Spleen (tissue), 11 donors: Measurements from ENCODE around the gene C15orf39. TPM values are rescaled to one million over a fixed set of nuclear protein-coding genes. Genes with fewer than 3 reads are reported as not detected.

Source experiments
- DNase-seq: peaks from one replicate; pipeline ENCODE4 v3.0.0-alpha.2; 2020
- H3K27ac ChIP-seq, 8 donors: fragments of 200-600 bp; sonication (generic) in 7 of 8; 1 replicate in 4 of 8; 2 replicates in 4 of 8; pipeline versions ENCODE4 v1.5.0 to v1.8.0; 2016 to 2021; ENCODE audit warnings: inconsistent platforms in 4 of 8, mild to moderate bottlenecking in 4 of 8, moderate library complexity in 1 of 8
- H3K27me3 ChIP-seq, 7 donors: fragments of 200-600 bp; sonication (generic) in 6 of 7; replicated peaks in 1 of 7; 1 replicate in 4 of 7; 2 replicates in 3 of 7; pipeline versions ENCODE4 v1.5.0 to v1.8.0; 2016 to 2021; ENCODE audit warnings: inconsistent platforms in 3 of 7, mild to moderate bottlenecking in 1 of 7
- H3K36me3 ChIP-seq, 6 donors: fragments of 200-600 bp; sonication (generic) in 5 of 6; 1 replicate in 4 of 6; 2 replicates in 2 of 6; pipeline versions ENCODE4 v1.5.0 to v1.8.0; 2016 to 2021; ENCODE audit warnings: inconsistent platforms in 2 of 6
- H3K4me1 ChIP-seq, 6 donors: fragments of 200-600 bp; sonication (generic) in 5 of 6; 1 replicate in 3 of 6; 2 replicates in 3 of 6; pipeline versions ENCODE4 v1.5.0 to v1.8.0; 2016 to 2021; ENCODE audit warnings: inconsistent platforms in 3 of 6
- H3K4me3 ChIP-seq, 8 donors: fragments of 200-600 bp; sonication (generic) in 7 of 8; 1 replicate in 4 of 8; 2 replicates in 4 of 8; pipeline versions ENCODE4 v1.5.0 to v1.8.0; 2016 to 2021; ENCODE audit warnings: inconsistent platforms in 4 of 8, mild to moderate bottlenecking in 4 of 8, moderate library complexity in 2 of 8
- H3K9me3 ChIP-seq, 8 donors: fragments of 200-600 bp; sonication (generic) in 7 of 8; 1 replicate in 4 of 8; 2 replicates in 4 of 8; pipeline versions ENCODE4 v1.5.0 to v1.8.0; 2016 to 2021; ENCODE audit warnings: inconsistent platforms in 4 of 8
- POLR2A ChIP-seq, 3 donors: fragments of 450-650 bp; IDR thresholded peaks; one replicate each; pipeline ENCODE4 v1.5.1; 2017; ENCODE audit warnings: antibody characterized with exemption in 3 of 3, mild to moderate bottlenecking in 1 of 3
- POLR2AphosphoS5 ChIP-seq, 3 donors: sonication (generic); formaldehyde crosslinking; IDR thresholded peaks; one replicate each; pipeline ENCODE4 v1.5.1; 2017; ENCODE audit warnings: antibody characterized with exemption in 3 of 3
- WGBS, 5 donors: extraction: QIAGEN DNeasy Blood & Tissue Kit in 3 of 5; methylation state at CpG; one replicate each; pipeline versions ENCODE4 v1.1.5 to v1.1.7; 2013 to 2018; 5-methylcytosine and 5-hydroxymethylcytosine counted together
- intact Hi-C: fragments of 100-400 bp; cut with DNase I; formaldehyde crosslinking; loops from one replicate; pipeline ENCODE4 v1.15.0; 2023; ENCODE audit warnings: low total_unique reads
- polyA plus RNA-seq, 3 donors: library from polyadenylated mRNA; stranded (reverse); fragments of 200-250 nt; gene quantifications; one replicate each; pipeline ENCODE4 v1.2.1, GENCODE V29; 2013
- total RNA-seq, 7 donors: library from RNA; depleted of rRNA in 3 of 7; stranded (reverse); fragments of >200 nt in 3 of 7; fragmentation: NEBNext Ultra II Directional in 4 of 7; extraction: Animal tissue kit (Norgen Biotek cat#: 25700) in 4 of 7; gene quantifications; one replicate each; pipeline versions ENCODE4 v1.1.0 to v1.2.1, GENCODE V29; 2016 to 2021
- TF ChIP-seq, protein P1 (sequence below), 11 experiments: fragments of 200-600 bp in 7 of 11; fragments of 450-650 bp in 4 of 11; sonication (generic) in 4 of 11; IDR thresholded peaks in 8 of 11; conservative IDR thresholded peaks in 3 of 11; 1 replicate in 7 of 11; 2 replicates in 4 of 11; pipeline versions ENCODE4 v1.4.0 to v1.8.0; 2016 to 2021; ENCODE audit warnings: antibody characterized with exemption in 11 of 11, inconsistent platforms in 4 of 11, mild to moderate bottlenecking in 1 of 11
- donor health status: healthy with polysubstance abuse.
- donor health status: DM: no; HTN: no; CAD: no; lungs with moderate emphysema.
- donor health status: DM: no; HTN: no; CAD: no.
- donor health status: Bipolar disorder and iron deficiency.
- donor health status: healthy.
- donor health status: DM: no; HTN: no; CAD: no.
- donor health status: DM: yes; HTN: yes; CAD: no.

The C15orf39 gene
- total and polyA plus RNA-seq, 10 donors, result 6.9 to 70.2 (median 58.4) TPM

DNA sequence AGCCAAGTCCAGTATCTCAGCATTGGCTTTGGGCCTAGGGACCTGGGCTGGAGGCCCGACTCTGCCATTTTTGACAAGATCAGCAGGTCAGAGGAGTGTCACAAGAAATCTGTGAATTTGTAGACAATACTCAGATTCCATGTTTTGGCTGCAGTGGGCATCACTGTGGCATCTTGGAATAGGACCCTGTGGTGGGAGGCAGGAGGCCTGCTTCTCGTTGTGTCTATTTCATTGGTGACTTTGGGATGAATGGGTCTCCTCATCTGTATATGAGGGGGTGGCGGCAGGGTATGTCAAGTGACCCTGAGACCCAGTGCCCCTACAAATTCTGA, 3.3 kb downstream of the C15orf39 start:
- Histone ChIP-seq H3K4me1 (peaks cover 36 to 93% (median 69%) of the 10 kb centered on the region in 6 donors), H3K4me3 (peak overlapping the region in 3 of 8 donors; percentile 89 to 98 (median 95)), H3K9me3 (no peaks in the 10 kb centered on the region), H3K27ac (peak overlapping the region in 3 of 8 donors; percentile 96 to 97 (median 97)), H3K36me3 (peaks cover 6 to 50% (median 45%) of the 10 kb centered on the region in 6 donors), H3K27me3 (no peaks in the 10 kb centered on the region)
- intact Hi-C loops, result loop anchor here (10.0 kb wide), 1 partner anchor 430 kb away; no protein-coding TSS in a partner anchor
- no peak for TF ChIP-seq POLR2A (IDR thresholded peaks at IDR 0.05)
- TF ChIP-seq, protein P1, sequence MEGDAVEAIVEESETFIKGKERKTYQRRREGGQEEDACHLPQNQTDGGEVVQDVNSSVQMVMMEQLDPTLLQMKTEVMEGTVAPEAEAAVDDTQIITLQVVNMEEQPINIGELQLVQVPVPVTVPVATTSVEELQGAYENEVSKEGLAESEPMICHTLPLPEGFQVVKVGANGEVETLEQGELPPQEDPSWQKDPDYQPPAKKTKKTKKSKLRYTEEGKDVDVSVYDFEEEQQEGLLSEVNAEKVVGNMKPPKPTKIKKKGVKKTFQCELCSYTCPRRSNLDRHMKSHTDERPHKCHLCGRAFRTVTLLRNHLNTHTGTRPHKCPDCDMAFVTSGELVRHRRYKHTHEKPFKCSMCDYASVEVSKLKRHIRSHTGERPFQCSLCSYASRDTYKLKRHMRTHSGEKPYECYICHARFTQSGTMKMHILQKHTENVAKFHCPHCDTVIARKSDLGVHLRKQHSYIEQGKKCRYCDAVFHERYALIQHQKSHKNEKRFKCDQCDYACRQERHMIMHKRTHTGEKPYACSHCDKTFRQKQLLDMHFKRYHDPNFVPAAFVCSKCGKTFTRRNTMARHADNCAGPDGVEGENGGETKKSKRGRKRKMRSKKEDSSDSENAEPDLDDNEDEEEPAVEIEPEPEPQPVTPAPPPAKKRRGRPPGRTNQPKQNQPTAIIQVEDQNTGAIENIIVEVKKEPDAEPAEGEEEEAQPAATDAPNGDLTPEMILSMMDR (IDR thresholded peaks at IDR 0.05 in 8 of 11, conservative IDR thresholded peaks at IDR 0.05 in 3 of 11), result peak in 4 of 11 experiments; percentile 4 to 52 (median 18)
- 27 to 63% (median 38%) methylated on average over 2 to 3 of the region's 3 CpGs for WGBS, 5 donors
- no peak for DNase-seq

DNA sequence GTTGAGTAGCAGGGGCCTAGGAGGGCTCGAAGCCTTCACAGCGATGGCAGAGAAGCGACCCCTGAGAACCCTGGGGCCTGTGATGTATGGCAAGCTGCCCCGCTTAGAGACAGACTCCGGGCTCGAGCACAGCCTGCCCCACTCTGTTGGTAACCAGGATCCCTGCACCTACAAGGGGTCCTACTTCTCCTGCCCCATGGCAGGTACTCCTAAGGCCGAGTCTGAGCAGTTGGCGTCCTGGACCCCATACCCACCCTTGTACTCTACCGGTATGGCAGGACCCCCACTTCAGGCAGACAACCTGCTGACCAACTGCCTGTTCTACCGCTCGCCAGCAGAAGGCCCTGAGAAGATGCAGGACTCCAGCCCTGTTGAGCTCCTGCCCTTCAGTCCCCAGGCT, 4.3 kb downstream of the C15orf39 start:
- peaks cover 28 to 93% (median 69%) of the 10 kb centered on the region in 6 donors for H3K4me1 ChIP-seq
- peaks cover 6 to 60% (median 54%) of the 10 kb centered on the region in 6 donors for H3K36me3 ChIP-seq
- no peak for TF ChIP-seq POLR2AphosphoS5 (IDR thresholded peaks at IDR 0.05)
- TF ChIP-seq, protein P1 (IDR thresholded peaks at IDR 0.05 in 8 of 11, conservative IDR thresholded peaks at IDR 0.05 in 3 of 11), result no peak
- no peak for TF ChIP-seq POLR2A (IDR thresholded peaks at IDR 0.05)

DNA sequence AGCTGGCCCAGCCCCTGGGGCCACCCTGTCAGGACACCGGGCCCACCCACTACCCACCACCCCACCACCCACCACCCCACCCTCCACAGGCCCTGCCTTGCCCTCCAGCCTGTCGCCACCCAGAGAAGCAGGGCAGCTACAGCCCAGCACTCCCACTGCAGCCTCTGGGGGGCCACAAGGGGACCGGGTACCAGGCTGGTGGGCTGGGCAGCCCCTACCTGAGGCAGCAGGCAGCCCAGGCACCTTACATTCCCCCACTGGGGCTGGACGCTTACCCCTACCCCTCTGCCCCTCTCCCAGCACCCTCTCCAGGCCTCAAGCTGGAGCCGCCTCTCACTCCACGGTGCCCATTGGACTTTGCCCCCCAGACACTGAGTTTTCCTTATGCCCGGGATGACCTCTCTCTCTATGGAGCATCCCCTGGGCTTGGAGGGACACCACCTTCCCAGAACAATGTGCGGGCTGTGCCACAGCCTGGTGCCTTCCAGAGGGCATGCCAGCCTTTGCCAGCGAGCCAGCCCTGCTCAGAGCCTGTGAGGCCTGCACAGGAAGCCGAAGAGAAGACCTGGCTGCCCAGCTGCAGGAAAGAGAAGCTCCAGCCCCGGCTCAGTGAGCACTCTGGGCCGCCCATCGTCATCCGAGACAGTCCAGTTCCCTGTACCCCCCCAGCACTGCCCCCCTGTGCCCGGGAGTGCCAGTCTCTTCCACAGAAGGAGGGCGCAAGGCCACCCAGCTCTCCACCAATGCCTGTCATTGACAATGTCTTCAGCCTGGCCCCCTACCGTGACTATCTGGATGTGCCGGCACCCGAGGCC, 5.3 kb downstream of the C15orf39 start:
- intact Hi-C loops, result loop anchor here (10.0 kb wide), 1 partner anchor 432 kb away; no protein-coding TSS in a partner anchor
- Histone ChIP-seq H3K27me3 (no peaks in the 10 kb centered on the region), H3K36me3 (peaks cover 6 to 70% (median 65%) of the 10 kb centered on the region in 6 donors), H3K9me3 (no peaks in the 10 kb centered on the region), H3K27ac (no peak overlapping the region), H3K4me3 (no peak overlapping the region), H3K4me1 (peaks cover 32 to 98% (median 71%) of the 10 kb centered on the region in 6 donors)
- no peak for TF ChIP-seq POLR2A (IDR thresholded peaks at IDR 0.05)
- TF ChIP-seq POLR2AphosphoS5 (IDR thresholded peaks at IDR 0.05), result peak in 1 of 3 donors; percentile 58
- TF ChIP-seq, protein P1 (IDR thresholded peaks at IDR 0.05 in 8 of 11, conservative IDR thresholded peaks at IDR 0.05 in 3 of 11), result no peak
- DNase-seq, result no peak
- WGBS, 5 donors, result 76 to 83% (median 77%) methylated on average over 12 to 19 of the region's 19 CpGs

More for the DNA sequence above, 4.3 kb downstream of the C15orf39 start:
- no peaks in the 10 kb centered on the region for H3K27me3 ChIP-seq
- H3K27ac ChIP-seq, result no peak overlapping the region
- H3K9me3 ChIP-seq, result no peaks in the 10 kb centered on the region
- 90 to 98% (median 94%) methylated on average over 6 to 11 of the region's 11 CpGs for WGBS, 5 donors
- intact Hi-C loops, result loop anchor here (10.0 kb wide), 1 partner anchor 431 kb away; no protein-coding TSS in a partner anchor
- H3K4me3 ChIP-seq, result no peak overlapping the region
- DNase-seq, result no peak
